HCT116 (cell line): ENCODE data around the gene RTF1. TPM values are rescaled to one million over a fixed set of nuclear protein-coding genes. Genes with fewer than 3 reads are reported as not detected.

Experiments used
- ATAC-seq: fragments of 200-7000 bp; cut with Tn5 transposase; 2 replicates; pipeline ENCODE4 v1.9.1; 2020; ENCODE audit warnings: mild to moderate bottlenecking, moderate library complexity
- BruUV-seq: library from RNA; stranded (reverse); fragments of 400-500 nt; replicated peaks from 2 replicates; lab custom pipeline; 2021; lab: Mats Ljungman, UMichigan
- CTCF ChIA-PET: fragments of 300-600 bp; sonication (Branson Sonifier 250); formaldehyde crosslinking; loops from one replicate; lab custom pipeline; 2021; ENCODE audit warnings: antibody characterized with exemption; lab: Charles Lee
- POLR2A ChIA-PET: fragments of 300-600, 350-600 bp; sonication (Branson Sonifier 250); formaldehyde crosslinking; loops from one replicate; lab custom pipeline; 2021; ENCODE audit warnings: antibody characterized with exemption; lab: Charles Lee
- RAD21 ChIA-PET, 2 experiments: fragments of 300-600 bp; sonication (Branson Sonifier 250); formaldehyde crosslinking; loops; one replicate each; lab custom pipeline; 2023; ENCODE audit warnings: low total read pairs in 2 of 2; ENCODE audit not compliant: uncharacterized antibody in 2 of 2, unreplicated experiment in 2 of 2, low non-redundant PET in 1 of 2; lab: Charles Lee
- DNase-seq: peaks from one replicate; pipeline ENCODE4 v3.0.0-alpha.2; 2010; ENCODE audit warnings: low read depth, low spot score
- H2AFZ ChIP-seq: fragments of 200-600 bp; shearing (Covaris generic), sonication (generic); 2 replicates; pipeline ENCODE4 v1.6.1; 2017; ENCODE audit warnings: low read depth, mixed run types, mixed read lengths, antibody characterized with exemption, low read length; ENCODE audit not compliant: poor library complexity, severe bottlenecking
- H3K27ac ChIP-seq: 2 replicates; pipeline ENCODE4 v1.5.1; 2012; ENCODE audit warnings: low read depth, low read length
- H3K27me3 ChIP-seq: fragments of 200-600 bp; sonication (generic); 2 replicates; pipeline ENCODE4 v1.6.1; 2016; ENCODE audit warnings: mixed run types, low read length, mixed read lengths; ENCODE audit not compliant: insufficient read depth
- H3K36me3 ChIP-seq, 2 experiments: fragments of 200-500 bp in 1 of 2; fragments of 200-600 bp in 1 of 2; sonication (Bioruptor generic) in 1 of 2; sonication (generic) in 1 of 2; 2 replicates each; pipeline versions ENCODE4 v1.5.1 to v1.6.1; 2014 to 2016; ENCODE audit warnings: low read length in 2 of 2, inconsistent platforms in 1 of 2, mixed read lengths in 1 of 2, mixed run types in 1 of 2; ENCODE audit not compliant: insufficient read depth in 2 of 2, control insufficient read depth in 1 of 2
- H3K4me1 ChIP-seq, 2 experiments: fragments of 200-600 bp in 1 of 2; sonication (generic) in 1 of 2; 2 replicates each; pipeline versions ENCODE4 v1.5.1 to v1.6.1; 2012 to 2017; ENCODE audit warnings: low read length in 2 of 2, inconsistent platforms in 1 of 2, mild to moderate bottlenecking in 1 of 2, mixed read lengths in 1 of 2, mixed run types in 1 of 2, moderate library complexity in 1 of 2; ENCODE audit not compliant: insufficient read depth in 2 of 2, control insufficient read depth in 1 of 2
- H3K4me2 ChIP-seq: fragments of 200-600 bp; sonication (generic); 2 replicates; pipeline ENCODE4 v1.6.1; 2017; ENCODE audit warnings: mixed run types, low read length, mixed read lengths
- H3K4me3 ChIP-seq, 2 experiments: fragments of 200-600 bp in 1 of 2; sonication (generic) in 1 of 2; replicated peaks in 1 of 2; 2 replicates each; pipeline ENCODE4 v1.5.1; 2011 to 2016; ENCODE audit warnings: low read length in 2 of 2, control low read depth in 1 of 2, low read depth in 1 of 2, mild to moderate bottlenecking in 1 of 2, mixed read lengths in 1 of 2, mixed run types in 1 of 2
- H3K79me2 ChIP-seq: fragments of 200-600 bp; sonication (generic); 2 replicates; pipeline ENCODE4 v1.6.1; 2017; ENCODE audit warnings: mild to moderate bottlenecking, mixed run types, low read length, moderate library complexity, mixed read lengths; ENCODE audit not compliant: insufficient read depth
- H3K9ac ChIP-seq: fragments of 200-600 bp; sonication (generic); 2 replicates; pipeline ENCODE4 v1.6.1; 2016; ENCODE audit warnings: low read length, mixed read lengths
- H3K9me2 ChIP-seq: fragments of 200-600 bp; sonication (generic), shearing (Covaris generic); 2 replicates; pipeline ENCODE4 v1.6.1; 2017; ENCODE audit warnings: mixed run types, mild to moderate bottlenecking, moderate library complexity; ENCODE audit not compliant: insufficient read depth
- H3K9me3 ChIP-seq, 2 experiments: fragments of 200-500 bp in 1 of 2; fragments of 200-600 bp in 1 of 2; sonication (Bioruptor generic) in 1 of 2; sonication (generic) in 1 of 2; 2 replicates each; pipeline ENCODE4 v1.6.1; 2014 to 2017; ENCODE audit warnings: low read length in 2 of 2, mixed read lengths in 2 of 2, inconsistent platforms in 1 of 2, low read depth in 1 of 2, mild to moderate bottlenecking in 1 of 2, mixed run types in 1 of 2, moderate library complexity in 1 of 2; ENCODE audit not compliant: control insufficient read depth in 1 of 2, insufficient read depth in 1 of 2
- H4K20me1 ChIP-seq: fragments of 200-600 bp; sonication (generic), shearing (Covaris generic); 2 replicates; pipeline ENCODE4 v1.6.1; 2017; ENCODE audit warnings: mixed run types, mild to moderate bottlenecking, moderate library complexity; ENCODE audit not compliant: insufficient read depth
- CBX3 ChIP-seq: IDR thresholded peaks from 2 replicates; pipeline ENCODE4 v1.6.1; 2012; ENCODE audit warnings: low read depth
- ELF1 ChIP-seq: IDR thresholded peaks from 2 replicates; pipeline ENCODE4 v1.6.1; 2012; ENCODE audit warnings: low read depth, borderline replicate concordance
- EZH2phosphoT487 ChIP-seq: fragments of 200-600 bp; IDR thresholded peaks from 2 replicates; pipeline ENCODE4 v1.6.1; 2018; ENCODE audit warnings: antibody characterized with exemption, borderline replicate concordance
- FOSL1 ChIP-seq: IDR thresholded peaks from 2 replicates; pipeline ENCODE4 v1.6.1; 2012; ENCODE audit warnings: low read depth
- JUND ChIP-seq: IDR thresholded peaks from 2 replicates; pipeline ENCODE4 v1.6.1; 2012
- MAX ChIP-seq: IDR thresholded peaks from 2 replicates; pipeline ENCODE4 v1.6.1; 2012
- POLR2A ChIP-seq: IDR thresholded peaks from 2 replicates; pipeline ENCODE4 v1.7.0; 2011; ENCODE audit warnings: borderline replicate concordance; ENCODE audit not compliant: insufficient read depth, insufficient read length; ENCODE audit errors: extremely low read depth
- POLR2AphosphoS5 ChIP-seq: IDR thresholded peaks from 2 replicates; pipeline ENCODE4 v1.6.1; 2011; ENCODE audit warnings: mild to moderate bottlenecking, low read depth, low read length, moderate library complexity
- SP1 ChIP-seq: IDR thresholded peaks from 2 replicates; pipeline ENCODE4 v1.6.1; 2012; ENCODE audit warnings: low read depth
- YY1 ChIP-seq: IDR thresholded peaks from 2 replicates; pipeline ENCODE4 v1.6.1; 2011; ENCODE audit warnings: low read length, low read depth, moderate library complexity, mild to moderate bottlenecking; ENCODE audit not compliant: insufficient replicate concordance; ENCODE audit errors: extremely low read depth
- intact Hi-C: fragments of 100-400 bp; cut with micrococcal nuclease; formaldehyde crosslinking; loops from 2 replicates; pipeline ENCODE4 v1.10.0; 2022
- total RNA-seq: library from RNA; stranded (reverse); gene quantifications from one replicate; pipeline ENCODE4 v1.2.1, GENCODE V29; 2021; ENCODE audit not compliant: unreplicated experiment
- TF ChIP-seq, protein P1 (sequence below): IDR thresholded peaks from 2 replicates; pipeline ENCODE4 v1.6.1; 2012; ENCODE audit warnings: low read depth
- TF ChIP-seq, protein P2 (sequence below), 3 experiments: fragments of 200-600 bp in 1 of 3; sonication (generic) in 1 of 3; IDR thresholded peaks in 2 of 3; conservative IDR thresholded peaks in 1 of 3; 2 replicates each; pipeline ENCODE4 v1.5.1; 2012 to 2017; ENCODE audit warnings: low read depth in 2 of 3, low read length in 2 of 3, antibody characterized with exemption in 1 of 3, borderline replicate concordance in 1 of 3, control low read depth in 1 of 3, mild to moderate bottlenecking in 1 of 3, mixed read lengths in 1 of 3, mixed run types in 1 of 3, moderate library complexity in 1 of 3; ENCODE audit not compliant: insufficient read depth in 1 of 3

Gene RTF1
- total RNA-seq, 1 experiment from 2014 or later: 27.5 TPM

GRCh38 chr15:41480396-41481140 lies 63.7 kb downstream of the RTF1 start:
- intact Hi-C loops: no loop called here
- ChIA-PET RAD21 (no interaction called here), POLR2A (interaction anchor here (0.7 kb wide), 1 partner anchor 216 kb away, joined by 5 read pairs; no protein-coding TSS in a partner anchor), CTCF (interaction anchor here (0.7 to 1.6 kb wide), 2 partner anchors 15 to 572 kb away, joined by 3 to 7 read pairs; no protein-coding TSS in a partner anchor)
- no TSS peak for BruUV-seq
- Histone ChIP-seq H3K27ac (no peak overlapping the region), H3K4me2 (no peak overlapping the region), H3K9me2 (no peaks in the 10 kb centered on the region), H3K4me1 (no peaks in the 10 kb centered on the region), H4K20me1 (no peaks in the 10 kb centered on the region), H2AFZ (no peak overlapping the region), H3K79me2 (no peaks in the 10 kb centered on the region), H3K9ac (no peak overlapping the region), H3K36me3 (peaks cover 29 to 45% of the 10 kb centered on the region in 2 experiments)
- no peak for DNase-seq
- no peak for ATAC-seq
- no peak for TF ChIP-seq CBX3
- no peak for TF ChIP-seq ELF1
- TF ChIP-seq, all 23 proteins: peak for 0
- Histone ChIP-seq H3K27me3 (no peaks in the 10 kb centered on the region), H3K4me3 (no peak overlapping the region), H3K9me3 (no peaks in the 10 kb centered on the region)

- DNase-seq (no peak), ATAC-seq (no peak)
- Histone ChIP-seq H4K20me1 (no peaks in the 10 kb centered on the region), H3K4me3 (no peak overlapping the region), H3K9ac (no peak overlapping the region), H3K4me2 (no peak overlapping the region), H3K4me1 (peaks cover 0 to 6% of the 10 kb centered on the region in 2 experiments; a peak in 1 of 4 replicates), H2AFZ (no peak overlapping the region), H3K36me3 (peaks cover 16 to 32% of the 10 kb centered on the region in 2 experiments; a peak in 3 of 4 replicates), H3K27ac (no peak overlapping the region), H3K9me3 (no peaks in the 10 kb centered on the region), H3K79me2 (no peaks in the 10 kb centered on the region), H3K9me2 (no peaks in the 10 kb centered on the region), H3K27me3 (no peaks in the 10 kb centered on the region)
- RAD21 ChIA-PET: no interaction called here
- BruUV-seq: no TSS peak
- intact Hi-C loops: no loop called here
- POLR2A ChIA-PET: interaction anchor here (0.8 to 1.2 kb wide), 2 partner anchors 11 to 62 kb away, joined by 3 to 4 read pairs; partner anchors contain the start of gene RPAP1
- CTCF ChIA-PET: no interaction called here
- TF ChIP-seq YY1 (no peak), SP1 (no peak), JUND (no peak), FOSL1 (no peak), EZH2phosphoT487 (no peak), CBX3 (no peak), POLR2AphosphoS5 (no peak), MAX (no peak), POLR2A (no peak)
- TF ChIP-seq, protein P1, sequence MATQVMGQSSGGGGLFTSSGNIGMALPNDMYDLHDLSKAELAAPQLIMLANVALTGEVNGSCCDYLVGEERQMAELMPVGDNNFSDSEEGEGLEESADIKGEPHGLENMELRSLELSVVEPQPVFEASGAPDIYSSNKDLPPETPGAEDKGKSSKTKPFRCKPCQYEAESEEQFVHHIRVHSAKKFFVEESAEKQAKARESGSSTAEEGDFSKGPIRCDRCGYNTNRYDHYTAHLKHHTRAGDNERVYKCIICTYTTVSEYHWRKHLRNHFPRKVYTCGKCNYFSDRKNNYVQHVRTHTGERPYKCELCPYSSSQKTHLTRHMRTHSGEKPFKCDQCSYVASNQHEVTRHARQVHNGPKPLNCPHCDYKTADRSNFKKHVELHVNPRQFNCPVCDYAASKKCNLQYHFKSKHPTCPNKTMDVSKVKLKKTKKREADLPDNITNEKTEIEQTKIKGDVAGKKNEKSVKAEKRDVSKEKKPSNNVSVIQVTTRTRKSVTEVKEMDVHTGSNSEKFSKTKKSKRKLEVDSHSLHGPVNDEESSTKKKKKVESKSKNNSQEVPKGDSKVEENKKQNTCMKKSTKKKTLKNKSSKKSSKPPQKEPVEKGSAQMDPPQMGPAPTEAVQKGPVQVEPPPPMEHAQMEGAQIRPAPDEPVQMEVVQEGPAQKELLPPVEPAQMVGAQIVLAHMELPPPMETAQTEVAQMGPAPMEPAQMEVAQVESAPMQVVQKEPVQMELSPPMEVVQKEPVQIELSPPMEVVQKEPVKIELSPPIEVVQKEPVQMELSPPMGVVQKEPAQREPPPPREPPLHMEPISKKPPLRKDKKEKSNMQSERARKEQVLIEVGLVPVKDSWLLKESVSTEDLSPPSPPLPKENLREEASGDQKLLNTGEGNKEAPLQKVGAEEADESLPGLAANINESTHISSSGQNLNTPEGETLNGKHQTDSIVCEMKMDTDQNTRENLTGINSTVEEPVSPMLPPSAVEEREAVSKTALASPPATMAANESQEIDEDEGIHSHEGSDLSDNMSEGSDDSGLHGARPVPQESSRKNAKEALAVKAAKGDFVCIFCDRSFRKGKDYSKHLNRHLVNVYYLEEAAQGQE: no peak
- TF ChIP-seq, protein P2, sequence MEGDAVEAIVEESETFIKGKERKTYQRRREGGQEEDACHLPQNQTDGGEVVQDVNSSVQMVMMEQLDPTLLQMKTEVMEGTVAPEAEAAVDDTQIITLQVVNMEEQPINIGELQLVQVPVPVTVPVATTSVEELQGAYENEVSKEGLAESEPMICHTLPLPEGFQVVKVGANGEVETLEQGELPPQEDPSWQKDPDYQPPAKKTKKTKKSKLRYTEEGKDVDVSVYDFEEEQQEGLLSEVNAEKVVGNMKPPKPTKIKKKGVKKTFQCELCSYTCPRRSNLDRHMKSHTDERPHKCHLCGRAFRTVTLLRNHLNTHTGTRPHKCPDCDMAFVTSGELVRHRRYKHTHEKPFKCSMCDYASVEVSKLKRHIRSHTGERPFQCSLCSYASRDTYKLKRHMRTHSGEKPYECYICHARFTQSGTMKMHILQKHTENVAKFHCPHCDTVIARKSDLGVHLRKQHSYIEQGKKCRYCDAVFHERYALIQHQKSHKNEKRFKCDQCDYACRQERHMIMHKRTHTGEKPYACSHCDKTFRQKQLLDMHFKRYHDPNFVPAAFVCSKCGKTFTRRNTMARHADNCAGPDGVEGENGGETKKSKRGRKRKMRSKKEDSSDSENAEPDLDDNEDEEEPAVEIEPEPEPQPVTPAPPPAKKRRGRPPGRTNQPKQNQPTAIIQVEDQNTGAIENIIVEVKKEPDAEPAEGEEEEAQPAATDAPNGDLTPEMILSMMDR (IDR thresholded peaks at IDR 0.05 in 2 of 3, conservative IDR thresholded peaks at IDR 0.05 in 1 of 3; ENCODE audit: borderline replicate concordance in 1 of 3, insufficient read depth in 1 of 3, low read depth in 2 of 3, low read length in 2 of 3): no peak
These were observed 65.4 kb downstream of the RTF1 start for GRCh38 chr15:41482110-41482877.
